ENCODE measurements around the gene MTHFSD.

DNA sequence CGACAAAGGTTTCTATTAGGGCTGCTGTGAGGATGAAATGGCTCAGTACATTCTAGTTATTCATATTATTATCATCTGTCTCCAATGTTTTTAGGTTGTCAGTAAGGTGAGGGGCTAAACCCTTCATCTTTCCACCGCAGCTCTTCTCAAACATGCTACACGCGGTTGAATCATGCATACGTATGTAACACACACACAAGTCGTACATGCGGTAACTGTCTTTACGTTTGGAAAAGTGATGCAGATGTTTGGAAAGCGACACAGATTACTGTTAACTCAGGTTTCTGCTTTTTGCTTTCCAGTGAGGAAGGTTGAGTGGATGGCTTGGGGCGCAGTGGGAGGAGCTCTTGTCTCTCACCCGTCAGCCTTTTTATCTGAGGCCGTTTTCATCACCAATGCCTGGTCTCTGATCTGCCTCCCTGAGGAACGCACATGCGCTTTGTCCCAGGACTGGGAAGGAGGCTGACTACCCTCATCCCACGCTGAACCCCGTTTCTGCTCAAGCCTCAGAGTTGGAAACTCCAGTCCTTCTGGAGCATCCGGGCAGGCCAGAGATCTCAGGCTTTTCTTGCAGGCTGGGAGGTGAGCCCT is 20.2 kb upstream of the MTHFSD start:
- TF ChIP-seq CTCF (conservative IDR thresholded peaks at IDR 0.05; ENCODE audit: low read depth, low read length) (no peak), EZH2 (IDR thresholded peaks at IDR 0.05; ENCODE audit: low read length, unreplicated experiment) (no peak)
